NCI-H69 (cell line): Measurements from ENCODE around the gene SPARCL1.
"Not testable (repeated sequence)": the region's sequence is repeated elsewhere in the genome, so short reads cannot be mapped to it uniquely, and the experiment has no call there.

Experiments
- DNase-seq: peaks from one replicate; lab custom pipeline; 2025; lab: John Stamatoyannopoulos, UW

Gene SPARCL1

DNA sequence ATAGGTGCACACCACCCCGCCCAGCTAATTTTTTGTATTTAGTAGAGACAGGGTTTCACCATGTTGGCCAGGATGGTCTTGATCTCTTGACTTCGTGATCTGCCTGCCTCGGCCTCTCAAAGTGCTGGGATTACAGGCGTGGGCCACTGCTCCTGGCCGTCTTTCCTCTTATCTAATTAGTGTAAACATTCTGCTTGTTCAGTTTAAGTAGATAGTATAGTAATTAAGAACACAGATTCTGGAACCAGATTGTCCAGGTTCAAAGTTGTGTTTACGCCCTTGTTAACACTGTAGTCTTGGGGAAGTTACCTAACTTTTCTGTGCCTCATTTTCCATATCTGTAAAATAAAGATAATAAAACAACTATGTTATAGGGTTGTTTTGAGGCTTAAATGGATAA lies 82.8 kb downstream of the SPARCL1 start:
- not testable (repeated sequence) for DNase-seq

DNA sequence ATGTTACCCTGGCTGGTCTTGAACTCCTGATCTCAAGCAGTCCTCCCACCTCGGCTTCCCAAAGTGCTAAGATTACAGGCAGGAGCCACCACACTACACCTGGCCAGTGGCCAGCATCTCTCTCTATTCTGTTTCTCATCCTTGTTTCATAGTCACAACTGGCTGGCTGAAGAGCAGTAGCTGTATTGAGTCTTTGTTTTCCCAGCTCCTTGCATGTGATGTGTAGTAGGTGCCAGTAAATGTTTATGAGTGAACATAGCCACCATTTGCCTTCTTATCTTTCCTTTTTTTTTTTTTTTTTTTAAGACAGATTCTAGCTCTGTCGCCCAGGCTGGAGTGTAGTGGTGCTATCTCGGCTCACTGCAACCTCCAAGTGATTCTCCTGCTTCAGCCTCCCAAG lies 83.2 kb downstream of the SPARCL1 start:
- DNase-seq = no peak

GRCh38 chr4:87444741-87445140 lies 84.4 kb downstream of the SPARCL1 start:
- DNase-seq = no peak

DNA sequence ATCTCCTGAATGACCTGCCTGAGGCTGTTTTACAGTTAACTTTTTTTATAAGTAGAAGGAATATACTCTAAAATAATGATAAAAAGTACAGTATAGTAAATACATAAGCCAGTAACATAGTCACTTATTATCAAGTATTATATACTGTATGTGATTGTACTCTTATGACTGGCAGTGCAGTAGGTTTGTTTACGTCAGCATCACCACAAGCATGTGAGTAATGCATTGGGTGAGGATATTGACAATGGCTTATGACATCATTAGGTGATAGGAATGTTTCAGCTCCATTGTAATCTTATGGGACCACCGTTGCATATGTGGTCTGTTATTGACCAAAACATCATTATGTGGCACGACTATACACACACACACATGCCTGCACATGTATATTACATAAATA lies 86.3 kb downstream of the SPARCL1 start:
- no peak for DNase-seq

DNA sequence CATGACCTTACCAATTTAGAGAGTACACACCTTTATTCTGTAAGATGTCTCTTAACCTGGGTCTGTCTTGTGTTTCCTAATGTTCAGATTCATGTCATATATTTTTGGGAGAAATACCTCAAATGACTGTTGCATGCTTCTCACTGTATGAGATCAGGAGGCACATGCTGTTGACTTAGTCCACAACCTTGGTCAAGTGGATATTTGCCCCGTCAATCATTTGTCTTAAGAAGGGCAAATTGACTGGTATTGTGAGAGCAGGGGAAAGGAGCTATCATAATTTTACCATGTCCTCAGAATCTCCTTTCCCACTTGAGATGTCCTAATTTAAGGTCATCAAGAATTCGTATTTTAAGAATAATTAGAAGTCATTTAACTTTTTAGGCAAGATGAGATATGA lies 95.8 kb downstream of the SPARCL1 start:
- DNase-seq = no peak

GRCh38 chr4:87430038-87430437 lies 99.1 kb downstream of the SPARCL1 start:
- no peak for DNase-seq

GRCh38 chr4:87428979-87429378 lies 100.2 kb downstream of the SPARCL1 start:
- no peak for DNase-seq

DNA sequence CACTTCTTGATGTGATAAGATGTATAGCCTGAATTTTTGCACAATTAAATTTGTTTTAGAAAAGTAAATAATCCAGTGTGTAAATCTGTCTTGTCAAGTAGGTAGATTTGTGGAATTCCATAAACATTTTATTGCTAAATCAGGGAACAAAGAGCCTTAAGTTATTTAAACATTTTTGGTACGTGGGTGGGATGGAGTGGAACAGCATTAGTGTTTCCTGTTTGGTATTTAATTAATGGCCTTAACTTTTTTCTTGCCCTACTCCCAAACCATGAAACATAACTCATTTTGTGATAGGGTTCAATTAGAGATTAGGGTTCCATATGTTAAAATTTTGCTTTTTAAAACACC lies 101.7 kb downstream of the SPARCL1 start:
- no peak for DNase-seq

DNA sequence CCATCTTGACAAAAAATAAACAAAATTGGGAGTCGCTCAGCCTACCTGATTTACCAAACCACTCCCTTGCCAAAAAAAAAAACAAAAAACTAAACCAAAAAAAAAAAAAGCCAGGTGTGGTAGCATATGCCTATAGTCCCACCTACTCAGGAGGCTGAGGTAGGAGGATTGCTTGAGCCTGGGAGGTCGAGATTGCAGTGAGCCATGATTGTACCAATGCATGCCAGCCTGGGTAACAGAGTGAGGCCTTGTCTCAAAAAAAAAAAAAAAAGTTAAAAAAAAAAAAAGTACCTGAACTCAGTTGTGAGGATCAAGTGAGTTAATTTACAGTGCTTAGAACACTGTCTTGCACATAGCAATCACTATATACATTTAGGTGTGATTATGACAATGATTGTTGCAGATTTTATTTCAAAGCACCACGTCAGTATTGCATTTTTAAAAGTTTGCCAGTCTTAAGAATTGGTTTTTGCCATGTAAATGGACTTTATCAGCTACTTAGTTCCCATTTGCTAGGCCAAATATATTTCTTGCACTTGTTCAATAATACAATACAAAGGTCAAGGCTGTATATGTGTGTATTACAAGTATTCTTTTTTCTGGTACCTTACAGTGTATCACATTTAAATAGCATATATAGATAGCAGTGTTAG lies 102.2 kb downstream of the SPARCL1 start:
- DNase-seq = no peak

- DNase-seq = no peak
Measured at GRCh38 chr4:87425711-87426110, 103.5 kb downstream of the SPARCL1 start.

DNA sequence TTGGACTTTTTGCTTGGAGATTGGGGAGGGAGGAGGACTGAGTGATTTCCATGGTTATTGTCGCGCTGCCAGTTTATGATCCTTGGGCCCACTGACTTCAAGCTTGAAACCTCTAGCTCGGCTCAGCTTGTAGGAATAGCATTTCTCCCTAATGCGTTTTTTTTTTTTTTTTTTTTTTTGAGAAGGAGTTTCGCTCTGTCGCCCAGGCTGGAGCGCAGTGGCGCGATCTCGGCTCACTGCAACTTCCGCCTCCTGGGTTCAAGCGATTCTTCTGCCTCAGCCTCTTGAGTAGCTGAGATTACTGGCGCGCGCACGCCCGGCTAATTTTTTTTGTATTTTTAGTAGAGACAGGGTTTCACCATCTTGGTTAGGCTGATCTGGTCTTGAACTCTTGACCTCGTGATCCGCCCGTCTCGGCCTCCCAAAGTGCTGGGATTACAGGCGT lies 105.1 kb downstream of the SPARCL1 start:
- peak; percentile 48 for DNase-seq
